ENCODE measurements around the gene THADA. TPM values are rescaled to one million over a fixed set of nuclear protein-coding genes. Genes with fewer than 3 reads are reported as not detected.

The THADA gene
- polyA plus RNA-seq, 1 donor (not counting 4 experiments of a cell fraction or from before 2014, with no cell fraction given): 22.6 TPM

GRCh38 chr2:43238176-43238575 is 357.7 kb downstream of the THADA start:
- no peak overlapping the region for H2AFZ ChIP-seq (ENCODE audit: control insufficient read depth, low read length)
- dilution Hi-C loops (cut with MboI; ENCODE audit: extremely low pct_ligation_motif_present, low sequenced_read_pairs): no loop called here

GRCh38 chr2:43233218-43234212 is 362.3 kb downstream of the THADA start:
- H3K27ac ChIP-seq (ENCODE audit: control insufficient read depth, insufficient read depth, low read length): no peak overlapping the region
- no peak for DNase-seq (ENCODE audit: low read depth, low spot score)

More at GRCh38 chr2:43238176-43238575, 357.7 kb downstream of the THADA start:
- H3K27me3 ChIP-seq (ENCODE audit: control insufficient read depth, extremely low read depth, insufficient read depth, low read length): no peaks in the 10 kb centered on the region
- no peak overlapping the region for H3K4me3 ChIP-seq (ENCODE audit: control insufficient read depth in 2 of 3, extremely low read depth in 1 of 3, insufficient read depth in 2 of 3, low read depth in 1 of 3, low read length in 3 of 3)
- no peaks in the 10 kb centered on the region for H3K4me1 ChIP-seq (ENCODE audit: control insufficient read depth, extremely low read depth, insufficient read depth, low read length)
- no peak overlapping the region for H3K27ac ChIP-seq (ENCODE audit: control insufficient read depth, insufficient read depth, low read length)
- H3K9me3 ChIP-seq (ENCODE audit: control insufficient read depth, low read depth, low read length): no peaks in the 10 kb centered on the region
- peaks cover 0 to 3% of the 10 kb centered on the region in 2 experiments for H3K36me3 ChIP-seq (ENCODE audit: control insufficient read depth in 2 of 2, extremely low read depth in 1 of 2, insufficient read depth in 2 of 2, low read length in 2 of 2)
- DNase-seq (ENCODE audit: low read depth, low spot score): no peak
- H3K79me2 ChIP-seq (ENCODE audit: control insufficient read depth, insufficient read depth, low read length): no peaks in the 10 kb centered on the region
- no peaks in the 10 kb centered on the region for H4K20me1 ChIP-seq (ENCODE audit: control insufficient read depth, extremely low read depth, insufficient read depth, low read length)
- H3K9me1 ChIP-seq (ENCODE audit: control insufficient read depth, extremely low read depth, insufficient read depth, low read length): no peaks in the 10 kb centered on the region
- H3K9ac ChIP-seq (ENCODE audit: control insufficient read depth, extremely low read depth, insufficient read depth, low read length): no peak overlapping the region
- H3K4me2 ChIP-seq (ENCODE audit: control insufficient read depth, extremely low read depth, insufficient read depth, low read depth, low read length): no peak overlapping the region
- no peak for FAIRE-seq
- TF ChIP-seq CTCF (optimal IDR thresholded peaks at IDR 0.05 in 1 of 3, IDR thresholded peaks at IDR 0.05 in 1 of 3, conservative IDR thresholded peaks at IDR 0.05 in 1 of 3; ENCODE audit: extremely low read depth in 1 of 3, insufficient read depth in 2 of 3, low read length in 3 of 3) (no peak), EZH2 (IDR thresholded peaks at IDR 0.05; ENCODE audit: low read length) (no peak)

More at GRCh38 chr2:43233218-43234212, 362.3 kb downstream of the THADA start:
- no peak overlapping the region for H3K4me2 ChIP-seq (ENCODE audit: control insufficient read depth, extremely low read depth, insufficient read depth, low read depth, low read length)
- no peaks in the 10 kb centered on the region for H3K79me2 ChIP-seq (ENCODE audit: control insufficient read depth, insufficient read depth, low read length)
- peaks cover 9% of the 10 kb centered on the region for H3K4me1 ChIP-seq (ENCODE audit: control insufficient read depth, extremely low read depth, insufficient read depth, low read length)
- H3K4me3 ChIP-seq (ENCODE audit: control insufficient read depth in 2 of 3, extremely low read depth in 1 of 3, insufficient read depth in 2 of 3, low read depth in 1 of 3, low read length in 3 of 3): no peak overlapping the region
- H3K36me3 ChIP-seq (ENCODE audit: control insufficient read depth in 2 of 2, extremely low read depth in 1 of 2, insufficient read depth in 2 of 2, low read length in 2 of 2): peaks cover 8 to 9% of the 10 kb centered on the region in 2 experiments
- H3K9ac ChIP-seq (ENCODE audit: control insufficient read depth, extremely low read depth, insufficient read depth, low read length): no peak overlapping the region
- TF ChIP-seq CTCF (optimal IDR thresholded peaks at IDR 0.05 in 1 of 3, IDR thresholded peaks at IDR 0.05 in 1 of 3, conservative IDR thresholded peaks at IDR 0.05 in 1 of 3; ENCODE audit: extremely low read depth in 1 of 3, insufficient read depth in 2 of 3, low read length in 3 of 3) (no peak), EZH2 (IDR thresholded peaks at IDR 0.05; ENCODE audit: low read length) (no peak)
- dilution Hi-C loops (cut with MboI; ENCODE audit: extremely low pct_ligation_motif_present, low sequenced_read_pairs): no loop called here
- H4K20me1 ChIP-seq (ENCODE audit: control insufficient read depth, extremely low read depth, insufficient read depth, low read length): no peaks in the 10 kb centered on the region
- no peaks in the 10 kb centered on the region for H3K9me1 ChIP-seq (ENCODE audit: control insufficient read depth, extremely low read depth, insufficient read depth, low read length)
- no peaks in the 10 kb centered on the region for H3K9me3 ChIP-seq (ENCODE audit: control insufficient read depth, low read depth, low read length)
- FAIRE-seq: no peak
- H2AFZ ChIP-seq (ENCODE audit: control insufficient read depth, low read length): no peak overlapping the region
- no peaks in the 10 kb centered on the region for H3K27me3 ChIP-seq (ENCODE audit: control insufficient read depth, extremely low read depth, insufficient read depth, low read length)

All from keratinocyte (primary cell).